ENCODE measurements around the gene TBC1D26. TPM values are rescaled to one million over a fixed set of nuclear protein-coding genes. Genes with fewer than 3 reads are reported as not detected.
A peak's percentile ranks its signal among the peaks of the same experiment; 100 is the strongest.

TBC1D26 gene
- total and polyA plus RNA-seq, 11 donors = not detected

GRCh38 chr17:15740570-15741120 is 8.6 kb downstream of the TBC1D26 start:
- H3K4me3 ChIP-seq = no peak overlapping the region
- peak in 1 of 5 donors; percentile 63 for DNase-seq
- no peak for TF ChIP-seq POLR2A (IDR thresholded peaks at IDR 0.05)
- TF ChIP-seq CTCF (IDR thresholded peaks at IDR 0.05) = no peak
- no peaks in the 10 kb centered on the region for H3K9me3 ChIP-seq
- no peak overlapping the region for H3K27ac ChIP-seq
- intact Hi-C loops (cut with DNase I) = no loop called here
- no peak for ATAC-seq
- H3K4me1 ChIP-seq = no peaks in the 10 kb centered on the region
- no peaks in the 10 kb centered on the region for H3K36me3 ChIP-seq
- H3K27me3 ChIP-seq = no peaks in the 10 kb centered on the region
- 90 to 97% (median 94%) methylated on average over 2 to 7 of the region's 7 CpGs for WGBS, 4 donors

DNA sequence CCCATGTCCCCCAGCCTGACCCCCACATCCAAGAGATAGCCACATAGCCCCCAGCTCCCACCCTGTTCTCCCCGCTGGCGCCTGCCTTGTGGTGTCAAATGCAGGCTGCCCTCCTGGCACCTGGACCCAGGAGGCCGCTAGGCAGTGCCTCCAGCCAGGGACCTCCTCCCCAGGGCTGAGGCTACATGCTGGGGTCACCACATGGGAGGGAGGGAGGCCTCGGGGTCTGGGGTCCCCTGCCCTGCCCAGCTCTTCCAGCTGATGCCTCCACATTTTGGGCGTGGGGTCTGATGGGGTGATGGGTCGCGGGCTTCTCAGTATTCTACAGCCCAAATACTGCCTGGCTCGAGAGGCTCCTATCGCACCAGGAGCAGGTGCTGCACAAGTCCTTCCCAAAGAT is 9.5 kb downstream of the TBC1D26 start:
- DNase-seq (no peak), ATAC-seq (no peak)
- no peak overlapping the region for H3K4me3 ChIP-seq
- H3K9me3 ChIP-seq = no peaks in the 10 kb centered on the region
- H3K27ac ChIP-seq = no peak overlapping the region
- H3K27me3 ChIP-seq = no peaks in the 10 kb centered on the region
- WGBS, 4 donors = 90 to 97% (median 93%) methylated on average over 5 to 9 of the region's 9 CpGs
- TF ChIP-seq CTCF (IDR thresholded peaks at IDR 0.05) (no peak), POLR2A (IDR thresholded peaks at IDR 0.05) (no peak)
- H3K36me3 ChIP-seq = no peaks in the 10 kb centered on the region
- no peaks in the 10 kb centered on the region for H3K4me1 ChIP-seq
- intact Hi-C loops (cut with DNase I) = no loop called here

- Histone ChIP-seq H3K27me3 (no peaks in the 10 kb centered on the region), H3K36me3 (no peaks in the 10 kb centered on the region), H3K4me1 (no peaks in the 10 kb centered on the region), H3K4me3 (no peak overlapping the region), H3K9me3 (no peaks in the 10 kb centered on the region), H3K27ac (no peak overlapping the region)
- intact Hi-C loops (cut with DNase I) = no loop called here
- no peak for DNase-seq
- TF ChIP-seq CTCF (IDR thresholded peaks at IDR 0.05) (no peak), POLR2A (IDR thresholded peaks at IDR 0.05) (no peak)
- ATAC-seq = peak in 1 of 4 donors; percentile 13
- WGBS, 4 donors = 72 to 80% (median 78%) methylated on average over 15 of the region's 15 CpGs; no CpG with 5 or more reads in 1 of the 4 donors
These were observed 10.1 kb downstream of the TBC1D26 start for GRCh38 chr17:15742051-15742795.

GRCh38 chr17:15742921-15743320 is 10.8 kb downstream of the TBC1D26 start:
- H3K27ac ChIP-seq = no peak overlapping the region
- ATAC-seq (peak in 1 of 4 donors; percentile 39), DNase-seq (no peak)
- H3K4me3 ChIP-seq = no peak overlapping the region
- TF ChIP-seq POLR2A (IDR thresholded peaks at IDR 0.05) (no peak), CTCF (IDR thresholded peaks at IDR 0.05) (no peak)
- no peaks in the 10 kb centered on the region for H3K36me3 ChIP-seq
- no peaks in the 10 kb centered on the region for H3K9me3 ChIP-seq
- intact Hi-C loops (cut with DNase I) = no loop called here
- H3K27me3 ChIP-seq = no peaks in the 10 kb centered on the region
- WGBS, 4 donors = 93 to 96% (median 95%) methylated on average over 4 to 7 of the region's 7 CpGs
- no peaks in the 10 kb centered on the region for H3K4me1 ChIP-seq

Measured in heart left ventricle (tissue), 16 donors.